K562 (cell line): ENCODE results near the gene PEAR1. TPM values are rescaled to one million over a fixed set of nuclear protein-coding genes. Genes with fewer than 3 reads are reported as not detected.

ENCODE experiments used
- ATAC-seq: fragments of 200-7000 bp; cut with Tn5 transposase; 3 replicates; pipeline ENCODE4 v1.9.1; 2020; ENCODE audit warnings: moderate library complexity
- BruUV-seq: library from RNA; stranded (reverse); fragments of 400-500 nt; replicated peaks from 2 replicates; lab custom pipeline; 2021; lab: Mats Ljungman, UMichigan
- CTCF ChIA-PET: fragments of 300-600 bp; formaldehyde crosslinking; extraction: SDS; loops from one replicate; lab custom pipeline; 2021; ENCODE audit warnings: low intra/inter-chr PET ratio; lab: Yijun Ruan, JAX
- POLR2A ChIA-PET: fragments of 300-600, 350-650 bp; sonication (Branson Sonifier 250); formaldehyde crosslinking; extraction: SDS; loops from one replicate; lab custom pipeline; 2021; ENCODE audit warnings: antibody characterized with exemption, inconsistent platforms; lab: Yijun Ruan, JAX
- DNase-seq, 4 experiments: peaks; one replicate each; pipeline versions ENCODE4 v3.0.0 to v3.0.0-alpha.2; 2011 to 2018; ENCODE audit warnings: low spot score in 3 of 4, mixed read lengths in 3 of 4; ENCODE audit errors: extremely low read depth in 1 of 4
- FAIRE-seq: peaks from 2 replicates; lab custom pipeline; 2011; peaks lifted over from hg19 to GRCh38; lab: Jason Lieb, UNC
- H2AFZ ChIP-seq: 2 replicates; pipeline ENCODE4 v1.6.0; 2011; ENCODE audit warnings: low read depth, low read length, control low read depth, inconsistent platforms
- H3K27ac ChIP-seq: fragments of 200-600 bp; 3 replicates; pipeline ENCODE4 v1.8.0; 2011; ENCODE audit warnings: low read depth, mild to moderate bottlenecking, control low read depth, inconsistent platforms, low read length, moderate library complexity, mixed read lengths; ENCODE audit errors: extremely low read depth
- H3K27me3 ChIP-seq, 2 experiments: fragments of 300-600 bp in 1 of 2; 2 replicates in 1 of 2; 3 replicates in 1 of 2; pipeline versions ENCODE4 v1.6.0 to v1.8.0; 2011; ENCODE audit warnings: inconsistent platforms in 2 of 2, low read length in 2 of 2, mild to moderate bottlenecking in 1 of 2, mixed read lengths in 1 of 2, moderate library complexity in 1 of 2; ENCODE audit not compliant: control insufficient read depth in 2 of 2, insufficient read depth in 2 of 2
- H3K36me3 ChIP-seq: fragments of 300-600 bp; 3 replicates; pipeline ENCODE4 v1.8.0; 2011; ENCODE audit warnings: mild to moderate bottlenecking, low read length, inconsistent platforms; ENCODE audit not compliant: control insufficient read depth, insufficient read depth
- H3K4me1 ChIP-seq, 2 experiments: fragments of 200-600 bp in 1 of 2; replicated peaks in 1 of 2; 2 replicates in 1 of 2; 3 replicates in 1 of 2; pipeline versions ENCODE4 v1.5.1 to v1.8.0; 2011; ENCODE audit warnings: inconsistent platforms in 2 of 2, low read length in 2 of 2, mild to moderate bottlenecking in 1 of 2, mixed read lengths in 1 of 2, moderate library complexity in 1 of 2; ENCODE audit not compliant: control insufficient read depth in 2 of 2, insufficient read depth in 2 of 2
- H3K4me2 ChIP-seq: 2 replicates; pipeline ENCODE4 v1.6.1; 2011; ENCODE audit warnings: low read length, control low read depth, inconsistent platforms, mixed read lengths; ENCODE audit not compliant: insufficient read depth
- H3K4me3 ChIP-seq: fragments of 200-600 bp; sonication (generic), shearing (Covaris generic); 2 replicates; pipeline ENCODE4 v1.5.1; 2016; ENCODE audit warnings: control low read depth, inconsistent platforms
- H3K79me2 ChIP-seq: fragments of 200-600 bp; 3 replicates; pipeline ENCODE4 v1.8.0; 2011; ENCODE audit warnings: low read length, inconsistent platforms; ENCODE audit not compliant: control insufficient read depth, insufficient read depth
- H3K9ac ChIP-seq, 2 experiments: 2 replicates each; pipeline versions ENCODE4 v1.6.0 to v1.6.1; 2011; ENCODE audit warnings: low read depth in 2 of 2, low read length in 2 of 2, control low read depth in 1 of 2, inconsistent platforms in 1 of 2, mild to moderate bottlenecking in 1 of 2, mixed read lengths in 1 of 2; ENCODE audit not compliant: insufficient read depth in 1 of 2
- H3K9me1 ChIP-seq: one replicate; pipeline ENCODE4 v1.6.0; 2011; ENCODE audit warnings: inconsistent platforms, mild to moderate bottlenecking, low read length, moderate library complexity; ENCODE audit not compliant: control insufficient read depth, insufficient read depth
- H3K9me3 ChIP-seq: replicated peaks from 2 replicates; pipeline ENCODE4 v1.5.1; 2011; ENCODE audit warnings: low read depth, low read length, inconsistent platforms; ENCODE audit not compliant: control insufficient read depth, insufficient read depth
- H4K20me1 ChIP-seq: replicated peaks from 2 replicates; pipeline ENCODE4 v1.6.1; 2011; ENCODE audit warnings: low read length, inconsistent platforms, mixed read lengths; ENCODE audit not compliant: control insufficient read depth, insufficient read depth
- DDX20 ChIP-seq: fragments of 450-650 bp; IDR thresholded peaks from 2 replicates; pipeline ENCODE4 v1.6.1; 2016; ENCODE audit warnings: missing genetic modification characterization, low read depth, mild to moderate bottlenecking, missing compliant biosample characterization, moderate library complexity
- DNMT1 ChIP-seq: fragments of 450-650 bp; IDR thresholded peaks from 2 replicates; pipeline ENCODE4 v1.6.1; 2016; ENCODE audit warnings: antibody characterized with exemption, mild to moderate bottlenecking
- HOXB6 ChIP-seq: fragments of 250-450 bp; sonication (Bioruptor Pico); IDR thresholded peaks from 2 replicates; pipeline ENCODE4 v1.5.1; 2022; ENCODE audit warnings: mild to moderate bottlenecking, borderline replicate concordance
- NEUROD1 ChIP-seq: fragments of 150-350 bp; IDR thresholded peaks from 2 replicates; pipeline ENCODE4 v1.6.1; 2014; ENCODE audit warnings: borderline replicate concordance, low read length, low read depth; ENCODE audit not compliant: partially characterized antibody
- RBM17 ChIP-seq: fragments of 200-400 bp; formaldehyde crosslinking; IDR thresholded peaks from 2 replicates; pipeline ENCODE4 v1.6.1; 2017; ENCODE audit warnings: low read depth, mild to moderate bottlenecking, low read length, borderline replicate concordance
- UBTF ChIP-seq, 2 experiments: IDR thresholded peaks; 2 replicates each; pipeline ENCODE4 v1.6.1; 2012; ENCODE audit warnings: improper control_type of control experiment in 2 of 2, low read depth in 2 of 2, low read length in 2 of 2, borderline replicate concordance in 1 of 2
- ZNF224 ChIP-seq: sonication (generic); formaldehyde crosslinking; IDR thresholded peaks from 2 replicates; pipeline ENCODE4 v1.8.0; 2022; ENCODE audit warnings: mild to moderate bottlenecking, missing genetic modification reagents
- WGBS: fragments of 100-300 bp; shearing (Covaris generic); methylation state at CpG from one replicate; pipeline ENCODE4 v1.1.6; 2016; ENCODE audit warnings: low coverage, mixed read lengths; ENCODE audit not compliant: insufficient coverage; ENCODE audit errors: missing lambda C conversion rate; 5-methylcytosine and 5-hydroxymethylcytosine counted together
- in situ Hi-C: fragments of 300-500 bp; cut with MboI; formaldehyde crosslinking; loops from 4 replicates; pipeline ENCODE4 v1.15.0; 2018; ENCODE audit warnings: inconsistent platforms, mixed read lengths
- intact Hi-C: fragments of 100-400 bp; cut with micrococcal nuclease; formaldehyde crosslinking; loops from 2 replicates; pipeline ENCODE4 v1.14.2; 2022
- polyA plus RNA-seq, 8 experiments: library from polyadenylated mRNA; depleted of rRNA in 4 of 8; stranded (reverse) in 5 of 8; unstranded in 3 of 8; fragments of >200 nt; fragmentation: Nextera tagmentation in 2 of 8; fragmentation: Illumina TruSeq in 1 of 8; extraction: Ambion mirVana in 2 of 8; extraction: Trizol in 1 of 8; gene quantifications; 2 replicates each; pipeline versions ENCODE4 v1.2.1 to v1.2.3, GENCODE V29; 2011 to 2014; ENCODE audit warnings: inconsistent platforms in 1 of 8, missing spikeins in 1 of 8
- total RNA-seq, 7 experiments: library from RNA; depleted of rRNA in 6 of 7; stranded (reverse); fragments of >200 nt in 6 of 7; fragmentation: Illumina TruSeq in 2 of 7; extraction: Trizol in 2 of 7; gene quantifications; 2 replicates each; pipeline versions ENCODE4 v1.2.1 to v1.2.3, GENCODE V29; 2011 to 2021; ENCODE audit warnings: low replicate concordance in 1 of 7

The PEAR1 gene
- total and polyA plus RNA-seq, 9 of the 15 experiments (the other 6 are each of a cell fraction or from before 2014, with no cell fraction given), result 0.87 to 13.9 (median 6.1) TPM

GRCh38 chr1:156931974-156932710 lies 38.6 kb downstream of the PEAR1 start:
- Histone ChIP-seq H3K9ac (peak overlapping the region in 1 of 2 experiments; percentile 65; a peak in 2 of 4 replicates), H3K79me2 (no peaks in the 10 kb centered on the region), H3K4me1 (peaks cover 3 to 9% of the 10 kb centered on the region in 2 experiments; a peak in 3 of 5 replicates), H2AFZ (no peak overlapping the region), H3K27me3 (no peaks in the 10 kb centered on the region), H3K27ac (no peak overlapping the region), H3K9me3 (no peaks in the 10 kb centered on the region), H4K20me1 (no peaks in the 10 kb centered on the region; the same call in 1 of the 2 replicates), H3K4me3 (no peak overlapping the region), H3K9me1 (no peaks in the 10 kb centered on the region), H3K4me2 (peak overlapping the region; percentile 3; the same call in 1 of the 2 replicates), H3K36me3 (peaks cover 4% of the 10 kb centered on the region; the same call in 1 of the 3 replicates)
- TF ChIP-seq DDX20 (tag) (no peak), ZNF224 (CRISPR knock-in tag) (no peak), NEUROD1 (no peak), UBTF (IDR thresholded peaks at IDR 0.05; ENCODE audit: borderline replicate concordance in 1 of 2, low read depth in 2 of 2, low read length in 2 of 2) (no peak), DNMT1 (no peak), RBM17 (no peak), HOXB6 (CRISPR knock-in tag) (no peak)
- DNase-seq (no peak), FAIRE-seq (no peak), ATAC-seq (no peak; the same call in 2 of the 3 replicates)
- intact Hi-C loops, result no loop called here
- no TSS peak for BruUV-seq
- WGBS, result 19% methylated on average over 8 of the region's 8 CpGs
- in situ Hi-C loops, result no loop called here
- ChIA-PET CTCF (no interaction called here), POLR2A (interaction anchor here (0.5 to 0.8 kb wide), 5 partner anchors 49 to 220 kb away, joined by 3 to 4 read pairs (median 3); no protein-coding TSS in a partner anchor)
